WI38 (cell line): ENCODE measurements around the gene MYL6B.
A peak's percentile ranks its signal among the peaks of the same experiment; 100 is the strongest.

Experiments used
- H3K4me3 ChIP-seq: 2 replicates; pipeline ENCODE4 v1.5.1; 2011; ENCODE audit warnings: low read depth, mild to moderate bottlenecking, control low read depth, low read length
- CTCF ChIP-seq: IDR thresholded peaks from 2 replicates; pipeline ENCODE4 v1.5.1; 2012; ENCODE audit warnings: low read depth, mild to moderate bottlenecking, control low read depth, low read length

MYL6B gene

GRCh38 chr12:56126732-56127239, 25.6 kb upstream of the MYL6B start:
- TF ChIP-seq CTCF, result no peak
- H3K4me3 ChIP-seq, result peak overlapping the region; percentile 92; the same call in 1 of the 2 replicates

GRCh38 chr12:56127485-56127887, 24.9 kb upstream of the MYL6B start:
- TF ChIP-seq CTCF, result no peak
- H3K4me3 ChIP-seq, result peak overlapping the region; percentile 92

- peak within 1 kb of the TSS; percentile 92 for H3K4me3 ChIP-seq
- TF ChIP-seq CTCF, result no peak
Observed at GRCh38 chr12:56127888-56128669, 24.3 kb upstream of the MYL6B start, which contains the start of gene ESYT1. TSS of gene ESYT1 (plus strand) at chr12:56128267. CDS start at chr12:56128320, 53 bp downstream.

- no peak for TF ChIP-seq CTCF
Observed at GRCh38 chr12:56128670-56129205, 23.6 kb upstream of the MYL6B start.

GRCh38 chr12:56129206-56129941, 23.0 kb upstream of the MYL6B start:
- TF ChIP-seq CTCF, result no peak
- peak overlapping the region; percentile 92 for H3K4me3 ChIP-seq

More at GRCh38 chr12:56128670-56129205, 23.6 kb upstream of the MYL6B start:
- H3K4me3 ChIP-seq, result peak overlapping the region; percentile 92

- peak overlapping the region; percentile 92 for H3K4me3 ChIP-seq
- TF ChIP-seq CTCF, result no peak
Observed at GRCh38 chr12:56129942-56130495, 22.4 kb upstream of the MYL6B start.
